Activated T-helper 2 cell treated with anti-CD3 and anti-CD28 coated beads, Interferon-gamma antibody, Interleukin-2, Interleukin-4, amounts not matched to agents 10 μg/mL and 5 μg/mL and 100 μg/mL, durations not matched to agents 14 hours and 24 hours and 36 hours (primary cell): ENCODE data around the gene VSX2. TPM values are rescaled to one million over a fixed set of nuclear protein-coding genes. Genes with fewer than 3 reads are reported as not detected.
A peak's percentile ranks its signal among the peaks of the same experiment; 100 is the strongest.

Experiments used
- DNase-seq: peaks from one replicate; pipeline ENCODE4 v3.0.0; 2021; ENCODE audit warnings: low spot score
- H3K27ac Mint-ChIP-seq: one replicate; pipeline ENCODE4 v1.8.0; 2021; ENCODE audit warnings: mixed read lengths
- H3K27me3 Mint-ChIP-seq: one replicate; pipeline ENCODE4 v1.8.0; 2021; ENCODE audit warnings: low read depth, mixed read lengths
- H3K36me3 Mint-ChIP-seq: one replicate; pipeline ENCODE4 v1.8.0; 2021; ENCODE audit warnings: low read depth, mixed read lengths
- H3K4me1 Mint-ChIP-seq: one replicate; pipeline ENCODE4 v1.8.0; 2021; ENCODE audit warnings: low read depth, mixed read lengths
- H3K4me3 Mint-ChIP-seq: one replicate; pipeline ENCODE4 v1.8.0; 2021; ENCODE audit warnings: low read depth, mild to moderate bottlenecking, moderate library complexity, mixed read lengths
- H3K9me3 Mint-ChIP-seq: one replicate; pipeline ENCODE4 v1.8.0; 2021; ENCODE audit warnings: mixed read lengths
- intact Hi-C: fragments of 100-400 bp; cut with micrococcal nuclease; formaldehyde crosslinking; loops from one replicate; pipeline ENCODE4 v1.15.1; 2023
- total RNA-seq: library from RNA; stranded (reverse); gene quantifications from 2 replicates; pipeline ENCODE4 v1.2.3, GENCODE V29; 2022

The VSX2 gene
- total RNA-seq, 1 donor from 2014 or later, result not detected

DNA sequence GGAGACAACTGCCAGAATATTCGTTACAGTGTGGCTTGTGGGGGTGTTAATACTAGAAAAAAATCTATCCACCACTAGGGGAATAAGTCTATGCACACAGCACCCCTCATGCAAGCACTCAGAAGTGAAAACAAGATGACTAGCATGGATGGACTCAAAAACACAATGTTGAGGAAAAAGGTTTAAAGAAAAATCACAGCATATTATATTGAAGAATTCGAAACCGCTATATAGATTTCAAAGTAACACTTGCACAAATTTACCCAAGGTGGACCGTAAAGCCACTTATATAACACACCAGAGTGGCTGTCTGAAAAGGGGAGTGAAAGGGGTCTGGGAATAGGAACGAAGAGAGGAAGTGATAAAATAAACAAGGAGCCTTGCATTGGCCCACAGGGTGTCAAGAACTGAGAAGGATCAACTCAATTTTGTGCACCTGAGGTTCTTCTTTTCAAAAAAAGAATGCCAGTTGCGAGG is 62.9 kb downstream of the VSX2 start:
- peak overlapping the region; percentile 98 for H3K4me3 Mint-ChIP-seq
- intact Hi-C loops, result no loop called here
- DNase-seq, result no peak
- H3K27me3 Mint-ChIP-seq, result no peaks in the 10 kb centered on the region
- H3K4me1 Mint-ChIP-seq, result peaks cover 14% of the 10 kb centered on the region
- peaks cover 19% of the 10 kb centered on the region for H3K36me3 Mint-ChIP-seq
- H3K9me3 Mint-ChIP-seq, result no peaks in the 10 kb centered on the region
- peak overlapping the region; percentile 95 for H3K27ac Mint-ChIP-seq

GRCh38 chr14:74302634-74303569 is 63.7 kb downstream of the VSX2 start, which contains the start of gene ABCD4:
ABCD4 (minus strand) TSS chr14:74302934; CDS start chr14:74302912, 22 bp downstream.
- Mint-ChIP-seq H3K27ac (peak within 1 kb of the TSS; percentile 95), H3K4me1 (peaks cover 14% of the 10 kb centered on the region), H3K36me3 (peaks cover 15% of the 10 kb centered on the region), H3K27me3 (no peaks in the 10 kb centered on the region), H3K4me3 (peak within 1 kb of the TSS; percentile 98), H3K9me3 (no peaks in the 10 kb centered on the region)
- peak; percentile 77 for DNase-seq
- intact Hi-C loops, result no loop called here

DNA sequence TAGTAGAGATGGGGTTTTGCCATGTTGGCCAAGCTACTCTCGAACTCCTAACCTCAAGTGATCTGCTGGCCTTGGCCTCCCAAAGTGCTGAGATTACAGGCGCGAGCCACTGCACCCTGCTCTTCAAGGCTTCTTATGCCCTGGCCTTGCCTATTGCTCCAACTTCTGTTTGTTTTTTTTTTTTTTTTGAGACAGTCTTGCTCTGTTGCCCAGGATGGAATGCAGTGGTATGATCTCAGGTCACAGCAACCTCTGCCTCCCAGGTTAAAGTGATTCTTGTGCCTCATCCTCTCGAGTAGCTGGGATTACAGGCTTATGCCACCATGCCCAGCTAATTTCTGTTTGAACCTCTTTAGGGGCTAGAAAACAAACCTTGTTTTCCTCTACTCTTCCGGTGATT is 69.4 kb downstream of the VSX2 start:
- H3K27me3 Mint-ChIP-seq, result peaks cover 5% of the 10 kb centered on the region
- no peak overlapping the region for H3K4me3 Mint-ChIP-seq
- intact Hi-C loops, result no loop called here

DNA sequence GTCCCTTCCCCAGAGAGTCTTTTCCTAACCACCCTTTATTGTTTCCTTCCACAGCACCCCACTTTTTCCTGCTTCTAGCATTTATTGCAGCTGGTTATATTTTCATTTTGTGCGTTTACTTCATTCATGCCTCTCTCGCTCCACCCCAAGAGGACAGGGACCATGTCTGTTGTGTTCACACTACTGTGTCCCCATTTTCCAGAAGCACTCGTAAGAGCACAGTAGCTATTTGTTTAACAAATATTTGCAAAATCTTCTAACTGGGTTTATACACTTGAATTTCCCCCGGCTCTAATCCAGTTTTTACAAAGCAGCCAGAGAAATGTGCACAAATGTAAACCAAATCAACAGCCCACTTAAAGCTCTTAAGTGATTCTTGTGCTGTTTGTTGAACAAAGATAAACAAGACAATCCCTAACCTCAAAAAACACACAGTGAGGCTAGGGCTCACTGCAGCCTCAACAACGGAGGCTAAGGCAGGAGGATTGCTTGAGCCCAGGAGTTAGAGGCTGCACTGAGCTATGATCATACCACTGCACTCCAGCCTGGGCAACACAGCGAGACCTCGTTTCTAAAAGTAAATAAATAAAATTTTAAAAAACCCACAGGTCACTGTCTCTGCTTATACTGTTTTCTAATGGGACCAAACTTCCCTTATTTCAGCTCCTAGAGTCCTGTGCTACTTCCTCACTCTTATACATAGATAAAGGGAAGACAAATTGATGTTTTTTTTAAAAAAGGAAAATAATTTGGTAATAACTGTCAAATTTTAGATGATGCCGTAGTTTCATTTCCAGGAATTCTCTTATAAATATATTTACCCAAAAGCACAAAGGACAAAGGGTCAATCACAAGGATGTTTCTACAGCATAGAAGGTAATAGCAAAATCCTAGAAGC is 70.1 kb downstream of the VSX2 start:
- H3K9me3 Mint-ChIP-seq, result no peaks in the 10 kb centered on the region
- intact Hi-C loops, result no loop called here
- H3K27ac Mint-ChIP-seq, result no peak overlapping the region
- H3K4me1 Mint-ChIP-seq, result no peaks in the 10 kb centered on the region
- H3K36me3 Mint-ChIP-seq, result no peaks in the 10 kb centered on the region
- no peak for DNase-seq
- peaks cover 5% of the 10 kb centered on the region for H3K27me3 Mint-ChIP-seq
- H3K4me3 Mint-ChIP-seq, result no peak overlapping the region

More for the DNA sequence above, 69.4 kb downstream of the VSX2 start:
- Mint-ChIP-seq H3K9me3 (no peaks in the 10 kb centered on the region), H3K36me3 (no peaks in the 10 kb centered on the region), H3K4me1 (no peaks in the 10 kb centered on the region), H3K27ac (no peak overlapping the region)
- no peak for DNase-seq

DNA sequence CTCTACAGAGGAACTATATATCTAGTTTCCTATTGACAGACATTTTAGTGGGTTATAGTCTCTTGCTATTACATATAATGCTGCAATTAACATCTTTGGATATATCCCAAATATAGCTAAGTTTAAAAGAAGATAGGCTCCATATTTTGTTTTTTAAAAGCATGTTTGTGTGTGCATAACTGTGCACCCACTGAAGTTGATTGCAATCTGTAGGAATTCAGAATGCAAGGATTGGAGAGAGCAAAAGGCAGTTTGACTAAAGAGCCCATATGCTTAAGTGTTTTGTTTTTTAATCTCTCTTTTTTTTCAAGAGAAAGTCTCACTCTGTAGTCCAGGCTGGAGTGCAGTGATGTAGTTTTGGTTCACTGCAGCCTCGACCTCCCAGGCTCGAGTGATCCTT is 72.9 kb downstream of the VSX2 start:
- intact Hi-C loops, result no loop called here
- H3K4me3 Mint-ChIP-seq, result no peak overlapping the region
- no peaks in the 10 kb centered on the region for H3K36me3 Mint-ChIP-seq
- no peak overlapping the region for H3K27ac Mint-ChIP-seq
- no peaks in the 10 kb centered on the region for H3K9me3 Mint-ChIP-seq
- DNase-seq, result no peak
- no peaks in the 10 kb centered on the region for H3K4me1 Mint-ChIP-seq
- peaks cover 5% of the 10 kb centered on the region for H3K27me3 Mint-ChIP-seq

Other genes with a start within 250 kb of the VSX2 start
- 9.9 and 11.5 TPM in 2 replicates for gene ENTPD5, start 220.2 kb upstream of the VSX2 start, total RNA-seq
- 0.23 and 0.82 TPM in 2 replicates for gene BBOF1, start 220.1 kb upstream of the VSX2 start, total RNA-seq
- 14.8 and 17.6 TPM in 2 replicates for gene ALDH6A1, start 155.0 kb upstream of the VSX2 start, total RNA-seq
- 16.7 and 19.0 TPM in 2 replicates for gene LIN52, start 154.5 kb upstream of the VSX2 start, total RNA-seq
- 46.2 and 48.5 TPM in 2 replicates for gene ABCD4, start 63.5 kb downstream of the VSX2 start, total RNA-seq
- gene VRTN, start 109.0 kb downstream of the VSX2 start, total RNA-seq, result not detected in 2 replicates
- not detected in 2 replicates for gene SYNDIG1L, start 186.8 kb downstream of the VSX2 start, total RNA-seq